ENCODE results near the gene IL21.

Gene IL21

GRCh38 chr4:122625156-122625555 lies 4.3 kb upstream of the IL21 start:
- ATAC-seq, result no peak
- no peak for TF ChIP-seq BACH2 (CRISPR knock-in tag; IDR thresholded peaks at IDR 0.05; ENCODE audit: borderline replicate concordance)
- TF ChIP-seq ZNF565 (CRISPR knock-in tag; conservative IDR thresholded peaks at IDR 0.05; ENCODE audit: low read depth), result no peak
- no peak for TF ChIP-seq TCF4 (CRISPR knock-in tag; IDR thresholded peaks at IDR 0.05; ENCODE audit: borderline replicate concordance)
- no peak for TF ChIP-seq ZNF8 (CRISPR knock-in tag; IDR thresholded peaks at IDR 0.05)
- TF ChIP-seq ZNF70 (CRISPR knock-in tag; IDR thresholded peaks at IDR 0.05), result no peak
- TF ChIP-seq ZC3H10 (CRISPR knock-in tag; IDR thresholded peaks at IDR 0.05), result no peak
- no peak for TF ChIP-seq CSDC2 (CRISPR knock-in tag; IDR thresholded peaks at IDR 0.05)
- TF ChIP-seq ESRRG (CRISPR knock-in tag; IDR thresholded peaks at IDR 0.05), result no peak
- TF ChIP-seq GLIS3 (CRISPR knock-in tag; IDR thresholded peaks at IDR 0.05), result no peak
- no peak for TF ChIP-seq ISL1 (CRISPR knock-in tag; IDR thresholded peaks at IDR 0.05)
- TF ChIP-seq ZFP3 (CRISPR knock-in tag; IDR thresholded peaks at IDR 0.05), result no peak
- no peak for TF ChIP-seq ARNTL (CRISPR knock-in tag; IDR thresholded peaks at IDR 0.05; ENCODE audit: borderline replicate concordance, low read depth)
- TF ChIP-seq, protein P1, sequence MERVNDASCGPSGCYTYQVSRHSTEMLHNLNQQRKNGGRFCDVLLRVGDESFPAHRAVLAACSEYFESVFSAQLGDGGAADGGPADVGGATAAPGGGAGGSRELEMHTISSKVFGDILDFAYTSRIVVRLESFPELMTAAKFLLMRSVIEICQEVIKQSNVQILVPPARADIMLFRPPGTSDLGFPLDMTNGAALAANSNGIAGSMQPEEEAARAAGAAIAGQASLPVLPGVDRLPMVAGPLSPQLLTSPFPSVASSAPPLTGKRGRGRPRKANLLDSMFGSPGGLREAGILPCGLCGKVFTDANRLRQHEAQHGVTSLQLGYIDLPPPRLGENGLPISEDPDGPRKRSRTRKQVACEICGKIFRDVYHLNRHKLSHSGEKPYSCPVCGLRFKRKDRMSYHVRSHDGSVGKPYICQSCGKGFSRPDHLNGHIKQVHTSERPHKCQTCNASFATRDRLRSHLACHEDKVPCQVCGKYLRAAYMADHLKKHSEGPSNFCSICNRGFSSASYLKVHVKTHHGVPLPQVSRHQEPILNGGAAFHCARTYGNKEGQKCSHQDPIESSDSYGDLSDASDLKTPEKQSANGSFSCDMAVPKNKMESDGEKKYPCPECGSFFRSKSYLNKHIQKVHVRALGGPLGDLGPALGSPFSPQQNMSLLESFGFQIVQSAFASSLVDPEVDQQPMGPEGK (CRISPR knock-in tag; IDR thresholded peaks at IDR 0.05; ENCODE audit: borderline replicate concordance), result no peak
- no peak for TF ChIP-seq OSR1 (CRISPR knock-in tag; IDR thresholded peaks at IDR 0.05)
- TF ChIP-seq PPARA (CRISPR knock-in tag; IDR thresholded peaks at IDR 0.05; ENCODE audit: borderline replicate concordance), result no peak
- no peak for TF ChIP-seq POU6F1 (CRISPR knock-in tag; IDR thresholded peaks at IDR 0.05; ENCODE audit: borderline replicate concordance, low read depth)
- TF ChIP-seq, protein P2, sequence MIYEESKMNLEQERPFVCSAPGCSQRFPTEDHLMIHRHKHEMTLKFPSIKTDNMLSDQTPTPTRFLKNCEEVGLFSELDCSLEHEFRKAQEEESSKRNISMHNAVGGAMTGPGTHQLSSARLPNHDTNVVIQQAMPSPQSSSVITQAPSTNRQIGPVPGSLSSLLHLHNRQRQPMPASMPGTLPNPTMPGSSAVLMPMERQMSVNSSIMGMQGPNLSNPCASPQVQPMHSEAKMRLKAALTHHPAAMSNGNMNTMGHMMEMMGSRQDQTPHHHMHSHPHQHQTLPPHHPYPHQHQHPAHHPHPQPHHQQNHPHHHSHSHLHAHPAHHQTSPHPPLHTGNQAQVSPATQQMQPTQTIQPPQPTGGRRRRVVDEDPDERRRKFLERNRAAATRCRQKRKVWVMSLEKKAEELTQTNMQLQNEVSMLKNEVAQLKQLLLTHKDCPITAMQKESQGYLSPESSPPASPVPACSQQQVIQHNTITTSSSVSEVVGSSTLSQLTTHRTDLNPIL (CRISPR knock-in tag; IDR thresholded peaks at IDR 0.05; ENCODE audit: low read depth), result no peak
- TF ChIP-seq CSRNP3 (CRISPR knock-in tag; IDR thresholded peaks at IDR 0.05), result no peak
- TF ChIP-seq RARB (CRISPR knock-in tag; IDR thresholded peaks at IDR 0.05), result no peak

DNA sequence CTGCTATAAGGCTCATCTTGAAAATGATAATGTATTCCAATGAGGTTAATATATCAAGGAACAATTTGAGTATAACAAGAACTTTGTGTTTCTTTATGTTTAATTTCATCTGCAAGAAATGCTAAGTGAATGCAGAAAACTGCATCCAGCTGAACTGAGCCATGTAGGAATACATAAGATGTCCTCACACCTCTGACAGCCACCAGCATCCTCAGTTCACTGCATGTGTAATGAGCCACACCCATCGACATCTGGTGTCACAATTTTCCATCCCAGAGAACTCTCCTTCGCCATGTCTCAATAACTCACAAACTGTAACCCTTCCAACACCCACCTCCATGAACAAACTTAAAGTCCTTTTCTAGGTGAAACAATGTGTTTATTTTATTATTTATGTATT lies 3.3 kb upstream of the IL21 start:
- no peak for ATAC-seq
- TF ChIP-seq ZC3H10 (CRISPR knock-in tag; IDR thresholded peaks at IDR 0.05), result no peak
- TF ChIP-seq ZNF70 (CRISPR knock-in tag; IDR thresholded peaks at IDR 0.05), result no peak
- TF ChIP-seq RARB (CRISPR knock-in tag; IDR thresholded peaks at IDR 0.05), result no peak
- TF ChIP-seq CSRNP3 (CRISPR knock-in tag; IDR thresholded peaks at IDR 0.05), result no peak
- no peak for TF ChIP-seq ZNF565 (CRISPR knock-in tag; conservative IDR thresholded peaks at IDR 0.05; ENCODE audit: low read depth)
- TF ChIP-seq, protein P1 (CRISPR knock-in tag; IDR thresholded peaks at IDR 0.05; ENCODE audit: borderline replicate concordance), result no peak
- TF ChIP-seq CSDC2 (CRISPR knock-in tag; IDR thresholded peaks at IDR 0.05), result no peak
- TF ChIP-seq ZFP30 (CRISPR knock-in tag; IDR thresholded peaks at IDR 0.05), result no peak
- no peak for TF ChIP-seq ISL1 (CRISPR knock-in tag; IDR thresholded peaks at IDR 0.05)
- no peak for TF ChIP-seq OSR1 (CRISPR knock-in tag; IDR thresholded peaks at IDR 0.05)
- no peak for TF ChIP-seq ARNTL (CRISPR knock-in tag; IDR thresholded peaks at IDR 0.05; ENCODE audit: borderline replicate concordance, low read depth)
- TF ChIP-seq ESRRG (CRISPR knock-in tag; IDR thresholded peaks at IDR 0.05), result no peak
- no peak for TF ChIP-seq TCF4 (CRISPR knock-in tag; IDR thresholded peaks at IDR 0.05; ENCODE audit: borderline replicate concordance)
- no peak for TF ChIP-seq PPARA (CRISPR knock-in tag; IDR thresholded peaks at IDR 0.05; ENCODE audit: borderline replicate concordance)
- TF ChIP-seq ZNF8 (CRISPR knock-in tag; IDR thresholded peaks at IDR 0.05), result no peak
- no peak for TF ChIP-seq TOX (CRISPR knock-in tag; IDR thresholded peaks at IDR 0.05; ENCODE audit: borderline replicate concordance)
- TF ChIP-seq, protein P2 (CRISPR knock-in tag; IDR thresholded peaks at IDR 0.05; ENCODE audit: low read depth), result no peak
